Calu3 (cell line): ENCODE data around the gene STOM. TPM values are rescaled to one million over a fixed set of nuclear protein-coding genes. Genes with fewer than 3 reads are reported as not detected.

Experiments used
- BruUV-seq: library from RNA; stranded (reverse); fragments of 400-500 nt; replicated peaks from 2 replicates; lab custom pipeline; 2021; lab: Mats Ljungman, UMichigan
- CTCF ChIA-PET: fragments of 300-600 bp; sonication (Branson Sonifier 250); formaldehyde crosslinking; loops from one replicate; lab custom pipeline; 2022; ENCODE audit warnings: antibody characterized with exemption; lab: Charles Lee
- DNase-seq: peaks from one replicate; pipeline ENCODE4 v3.0.0; 2022
- H3K27ac Mint-ChIP-seq: one replicate; pipeline ENCODE4 v1.8.0; 2022; ENCODE audit warnings: mixed read lengths; ENCODE audit not compliant: unreplicated experiment
- H3K27me3 Mint-ChIP-seq: one replicate; pipeline ENCODE4 v1.8.0; 2022; ENCODE audit warnings: mixed read lengths; ENCODE audit not compliant: unreplicated experiment
- H3K36me3 Mint-ChIP-seq: one replicate; pipeline ENCODE4 v1.8.0; 2022; ENCODE audit warnings: mild to moderate bottlenecking, moderate library complexity, mixed read lengths; ENCODE audit not compliant: insufficient read depth, unreplicated experiment
- H3K4me1 Mint-ChIP-seq: one replicate; pipeline ENCODE4 v1.8.0; 2022; ENCODE audit warnings: mild to moderate bottlenecking, low read depth, mixed read lengths; ENCODE audit not compliant: unreplicated experiment
- H3K4me3 Mint-ChIP-seq: one replicate; pipeline ENCODE4 v1.8.0; 2022; ENCODE audit warnings: mild to moderate bottlenecking, low read depth, moderate library complexity, mixed read lengths; ENCODE audit not compliant: unreplicated experiment
- H3K9me3 Mint-ChIP-seq: one replicate; pipeline ENCODE4 v1.8.0; 2022; ENCODE audit warnings: low read depth, mixed read lengths; ENCODE audit not compliant: unreplicated experiment
- CTCF ChIP-seq: fragments of 200-600 bp; IDR thresholded peaks from one replicate; pipeline ENCODE4 v1.8.0; 2022; ENCODE audit warnings: antibody characterized with exemption; ENCODE audit not compliant: unreplicated experiment
- intact Hi-C: fragments of 100-400 bp; cut with micrococcal nuclease; formaldehyde crosslinking; loops from one replicate; pipeline ENCODE4 v1.10.0; 2022; ENCODE audit not compliant: unreplicated experiment
- total RNA-seq: library from RNA; stranded (reverse); gene quantifications from 2 replicates; pipeline ENCODE4 v1.2.3, GENCODE V29; 2022

The STOM gene
- total RNA-seq, 1 experiment from 2014 or later, result 25.5 TPM

- Mint-ChIP-seq H3K9me3 (no peaks in the 10 kb centered on the region), H3K4me1 (no peaks in the 10 kb centered on the region), H3K36me3 (no peaks in the 10 kb centered on the region), H3K27me3 (no peaks in the 10 kb centered on the region), H3K27ac (no peak overlapping the region), H3K4me3 (no peak overlapping the region)
- DNase-seq, result no peak
- BruUV-seq, result no TSS peak
- intact Hi-C loops, result no loop called here
- CTCF ChIA-PET, result no interaction called here
- TF ChIP-seq CTCF, result no peak
Measured at GRCh38 chr9:121345070-121345469, 25.0 kb downstream of the STOM start.

DNA sequence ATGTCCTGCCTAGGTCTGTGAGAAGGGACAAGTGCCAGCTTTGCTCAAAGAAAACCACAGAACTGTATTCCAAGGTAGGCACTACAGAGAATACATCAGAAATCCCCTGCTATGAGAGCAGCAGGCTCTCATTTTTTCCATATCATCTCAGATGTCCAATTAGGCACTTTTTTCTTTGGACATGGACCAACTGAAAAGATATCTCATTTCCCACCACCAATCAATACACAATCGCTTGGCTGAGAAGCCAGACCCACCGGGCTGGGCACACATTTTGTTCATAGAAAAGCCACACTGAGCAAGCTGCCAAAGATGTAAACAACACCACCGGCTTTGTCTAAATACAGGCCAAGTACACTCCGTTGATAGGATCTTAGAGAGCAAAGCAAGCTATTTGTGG lies 25.9 kb downstream of the STOM start:
- no peaks in the 10 kb centered on the region for H3K4me1 Mint-ChIP-seq
- no peak for DNase-seq
- H3K9me3 Mint-ChIP-seq, result no peaks in the 10 kb centered on the region
- H3K36me3 Mint-ChIP-seq, result no peaks in the 10 kb centered on the region
- CTCF ChIA-PET, result no interaction called here
- TF ChIP-seq CTCF, result no peak
- no TSS peak for BruUV-seq
- intact Hi-C loops, result no loop called here
- no peaks in the 10 kb centered on the region for H3K27me3 Mint-ChIP-seq
- no peak overlapping the region for H3K27ac Mint-ChIP-seq
- no peak overlapping the region for H3K4me3 Mint-ChIP-seq

DNA sequence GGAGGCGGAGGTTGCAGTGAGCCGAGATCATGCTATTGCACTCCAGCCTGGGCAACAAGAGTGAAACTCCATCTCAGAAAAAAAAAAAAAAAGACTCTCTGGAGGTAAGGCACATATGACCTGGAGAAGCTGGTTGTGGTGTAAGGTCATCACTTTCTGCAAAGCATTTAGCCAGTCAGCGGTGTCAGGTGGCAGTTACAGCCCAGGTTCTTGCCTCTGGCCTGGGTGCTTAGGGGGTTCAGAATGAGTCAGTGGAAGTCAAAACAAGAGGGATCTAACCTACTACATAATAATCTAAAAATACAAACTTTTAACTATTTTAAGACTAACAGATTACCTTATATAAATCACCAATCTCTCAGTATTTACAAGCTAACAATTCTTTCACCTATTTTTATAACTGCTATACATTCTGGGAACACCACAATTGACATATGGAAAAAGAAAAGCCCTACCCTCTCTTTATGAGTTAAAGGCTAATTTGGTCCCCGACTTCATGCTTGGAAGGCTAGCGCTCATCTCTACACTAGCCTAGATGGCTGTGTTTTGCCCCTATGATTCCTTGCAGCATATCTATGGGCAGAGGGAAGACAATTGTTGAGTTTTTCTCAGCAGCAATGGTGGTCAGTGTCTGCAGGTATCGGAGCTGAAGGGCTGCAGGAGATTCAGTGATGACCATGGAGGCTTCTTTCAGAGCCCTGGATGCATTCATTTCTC lies 29.2 kb downstream of the STOM start:
- CTCF ChIA-PET, result no interaction called here
- no peak for DNase-seq
- intact Hi-C loops, result no loop called here
- H3K27me3 Mint-ChIP-seq, result no peaks in the 10 kb centered on the region
- H3K4me1 Mint-ChIP-seq, result no peaks in the 10 kb centered on the region
- H3K4me3 Mint-ChIP-seq, result no peak overlapping the region
- no peak overlapping the region for H3K27ac Mint-ChIP-seq
- TSS peak; percentile 64 for BruUV-seq
- H3K9me3 Mint-ChIP-seq, result no peaks in the 10 kb centered on the region
- H3K36me3 Mint-ChIP-seq, result no peaks in the 10 kb centered on the region
- no peak for TF ChIP-seq CTCF

- intact Hi-C loops, result no loop called here
- TF ChIP-seq CTCF, result no peak
- CTCF ChIA-PET, result no interaction called here
- H3K4me1 Mint-ChIP-seq, result no peaks in the 10 kb centered on the region
- H3K4me3 Mint-ChIP-seq, result no peak overlapping the region
- no peak for DNase-seq
- no peaks in the 10 kb centered on the region for H3K36me3 Mint-ChIP-seq
- no TSS peak for BruUV-seq
- H3K9me3 Mint-ChIP-seq, result no peaks in the 10 kb centered on the region
- H3K27ac Mint-ChIP-seq, result no peak overlapping the region
- no peaks in the 10 kb centered on the region for H3K27me3 Mint-ChIP-seq
Measured at GRCh38 chr9:121339437-121339836, 30.6 kb downstream of the STOM start.
